GM19397 (cell line): Measurements from ENCODE around the gene F12.
"Not testable (repeated sequence)": the region's sequence is repeated elsewhere in the genome, so short reads cannot be mapped to it uniquely, and the experiment has no call there.

Source experiments
- ATAC-seq: cut with Tn5 transposase; IDR thresholded peaks from one replicate; pipeline ENCODE4 v1.9.1; 2021; ENCODE audit warnings: mild to moderate bottlenecking, moderate library complexity; ENCODE audit not compliant: unreplicated experiment

F12 gene

GRCh38 chr5:177417081-177417480, 7.7 kb upstream of the F12 start:
- not testable (repeated sequence) for ATAC-seq

GRCh38 chr5:177414481-177414880, 5.1 kb upstream of the F12 start:
- no peak for ATAC-seq

- ATAC-seq, result no peak
Measured at GRCh38 chr5:177412603-177413233, 3.4 kb upstream of the F12 start.

GRCh38 chr5:177410575-177410974, 1.2 kb upstream of the F12 start:
- no peak for ATAC-seq

- no peak for ATAC-seq
Measured at GRCh38 chr5:177405805-177406204, 3.6 kb downstream of the F12 start.

GRCh38 chr5:177405312-177405711, 4.1 kb downstream of the F12 start:
- ATAC-seq, result no peak

GRCh38 chr5:177404641-177405179, 4.7 kb downstream of the F12 start:
- no peak for ATAC-seq

GRCh38 chr5:177403792-177404640, 5.3 kb downstream of the F12 start:
- ATAC-seq, result peak; percentile 77

- peak; percentile 14 for ATAC-seq
Measured at GRCh38 chr5:177403102-177403791, 6.1 kb downstream of the F12 start.

GRCh38 chr5:177402271-177403043, 6.9 kb downstream of the F12 start:
- no peak for ATAC-seq

GRCh38 chr5:177399997-177400868, 9.1 kb downstream of the F12 start, which contains the start of gene PFN3:
TSS of gene PFN3 (minus strand) at chr5:177400661. CDS start at chr5:177400576, 85 bp downstream.
- ATAC-seq, result no peak

GRCh38 chr5:177397875-177398390, 11.4 kb downstream of the F12 start:
- no peak for ATAC-seq

- no peak for ATAC-seq
Measured at GRCh38 chr5:177396807-177397206, 12.6 kb downstream of the F12 start.

GRCh38 chr5:177396078-177396477, 13.3 kb downstream of the F12 start:
- ATAC-seq, result no peak

- no peak for ATAC-seq
Measured at GRCh38 chr5:177393990-177394389, 15.4 kb downstream of the F12 start.

- no peak for ATAC-seq
Measured at GRCh38 chr5:177393206-177393765, 16.1 kb downstream of the F12 start.

- ATAC-seq, result no peak
Measured at GRCh38 chr5:177392765-177393164, 16.6 kb downstream of the F12 start.

- ATAC-seq, result peak; percentile 64
Measured at GRCh38 chr5:177390363-177391300, 18.7 kb downstream of the F12 start.
